Neural crest cell (in vitro differentiated cells): ENCODE results near the gene RBX1. TPM values are rescaled to one million over a fixed set of nuclear protein-coding genes. Genes with fewer than 3 reads are reported as not detected.
"Not testable (repeated sequence)": the region's sequence is repeated elsewhere in the genome, so short reads cannot be mapped to it uniquely, and the experiment has no call there.

Source experiments
- DNase-seq: peaks from one replicate; pipeline ENCODE4 v3.0.0; 2021; ENCODE audit warnings: low read depth, mixed read lengths, low spot score
- H3K27ac Mint-ChIP-seq: one replicate; pipeline ENCODE4 v1.8.0; 2021; ENCODE audit warnings: mild to moderate bottlenecking, mixed read lengths; ENCODE audit not compliant: unreplicated experiment
- H3K27me3 Mint-ChIP-seq: 2 replicates; pipeline ENCODE4 v1.8.0; 2021; ENCODE audit warnings: low read depth, mild to moderate bottlenecking, mixed read lengths
- H3K36me3 Mint-ChIP-seq: 2 replicates; pipeline ENCODE4 v1.8.0; 2021; ENCODE audit warnings: low read depth, mild to moderate bottlenecking, mixed read lengths
- H3K4me1 Mint-ChIP-seq: 2 replicates; pipeline ENCODE4 v1.8.0; 2021; ENCODE audit warnings: mixed read lengths
- H3K4me3 Mint-ChIP-seq: one replicate; pipeline ENCODE4 v1.8.0; 2021; ENCODE audit warnings: mild to moderate bottlenecking, mixed read lengths
- H3K9me3 Mint-ChIP-seq: 2 replicates; pipeline ENCODE4 v1.8.0; 2021; ENCODE audit warnings: mixed read lengths
- CTCF ChIP-seq: fragments of 200-600 bp; sonication (generic); conservative IDR thresholded peaks from 2 replicates; pipeline ENCODE4 v1.5.0; 2021; ENCODE audit warnings: antibody characterized with exemption, mild to moderate bottlenecking
- total RNA-seq: library from RNA; stranded (reverse); gene quantifications from 2 replicates; pipeline ENCODE4 v1.2.1, GENCODE V29; 2021

Gene RBX1
- total RNA-seq, 1 donor from 2014 or later, result 75.5 TPM

- no peak overlapping the region for H3K4me3 Mint-ChIP-seq
- no peak overlapping the region for H3K27ac Mint-ChIP-seq
- TF ChIP-seq CTCF, result no peak
- DNase-seq, result no peak
- no peaks in the 10 kb centered on the region for H3K36me3 Mint-ChIP-seq
- peaks cover 5% of the 10 kb centered on the region for H3K4me1 Mint-ChIP-seq
- H3K9me3 Mint-ChIP-seq, result peaks cover 2% of the 10 kb centered on the region
- H3K27me3 Mint-ChIP-seq, result peaks cover 2% of the 10 kb centered on the region
Measured at GRCh38 chr22:41000040-41000565, 48.9 kb downstream of the RBX1 start.

- Mint-ChIP-seq H3K4me3 (no peak overlapping the region), H3K9me3 (peaks cover 2% of the 10 kb centered on the region), H3K27ac (no peak overlapping the region), H3K27me3 (no peaks in the 10 kb centered on the region), H3K36me3 (no peaks in the 10 kb centered on the region), H3K4me1 (peaks cover 5% of the 10 kb centered on the region)
- DNase-seq, result no peak
- TF ChIP-seq CTCF, result no peak
Measured at GRCh38 chr22:41000941-41001721, 50.0 kb downstream of the RBX1 start.

- no peak for TF ChIP-seq CTCF
- H3K4me1 Mint-ChIP-seq, result peaks cover 5% of the 10 kb centered on the region
- H3K9me3 Mint-ChIP-seq, result peaks cover 2% of the 10 kb centered on the region
- no peak overlapping the region for H3K27ac Mint-ChIP-seq
- H3K4me3 Mint-ChIP-seq, result no peak overlapping the region
- no peaks in the 10 kb centered on the region for H3K36me3 Mint-ChIP-seq
- no peak for DNase-seq
- H3K27me3 Mint-ChIP-seq, result no peaks in the 10 kb centered on the region
Measured at GRCh38 chr22:41001722-41002122, 50.5 kb downstream of the RBX1 start.

GRCh38 chr22:41002386-41002785 is 51.2 kb downstream of the RBX1 start:
- not testable (repeated sequence) for DNase-seq, H3K4me3 Mint-ChIP-seq, H3K27me3 Mint-ChIP-seq, H3K4me1 Mint-ChIP-seq, H3K9me3 Mint-ChIP-seq, H3K36me3 Mint-ChIP-seq, H3K27ac Mint-ChIP-seq

- Mint-ChIP-seq H3K4me3 (no peak overlapping the region), H3K27ac (no peak overlapping the region), H3K27me3 (no peaks in the 10 kb centered on the region), H3K9me3 (peaks cover 2% of the 10 kb centered on the region), H3K36me3 (no peaks in the 10 kb centered on the region), H3K4me1 (peaks cover 5% of the 10 kb centered on the region)
- TF ChIP-seq CTCF, result no peak
- no peak for DNase-seq
Measured at GRCh38 chr22:41003066-41003465, 51.9 kb downstream of the RBX1 start.

GRCh38 chr22:41003976-41004375 is 52.8 kb downstream of the RBX1 start:
- Mint-ChIP-seq H3K9me3 (peaks cover 2% of the 10 kb centered on the region), H3K27ac (no peak overlapping the region), H3K4me1 (peaks cover 5% of the 10 kb centered on the region), H3K4me3 (no peak overlapping the region), H3K36me3 (no peaks in the 10 kb centered on the region), H3K27me3 (no peaks in the 10 kb centered on the region)
- DNase-seq, result no peak
- TF ChIP-seq CTCF, result no peak
